ENCODE measurements around the gene GBP5. TPM values are rescaled to one million over a fixed set of nuclear protein-coding genes. Genes with fewer than 3 reads are reported as not detected.

Gene GBP5
- polyA plus RNA-seq, 1 of the 3 experiments (the other 2 are of a cell fraction) = 0.08 TPM

DNA sequence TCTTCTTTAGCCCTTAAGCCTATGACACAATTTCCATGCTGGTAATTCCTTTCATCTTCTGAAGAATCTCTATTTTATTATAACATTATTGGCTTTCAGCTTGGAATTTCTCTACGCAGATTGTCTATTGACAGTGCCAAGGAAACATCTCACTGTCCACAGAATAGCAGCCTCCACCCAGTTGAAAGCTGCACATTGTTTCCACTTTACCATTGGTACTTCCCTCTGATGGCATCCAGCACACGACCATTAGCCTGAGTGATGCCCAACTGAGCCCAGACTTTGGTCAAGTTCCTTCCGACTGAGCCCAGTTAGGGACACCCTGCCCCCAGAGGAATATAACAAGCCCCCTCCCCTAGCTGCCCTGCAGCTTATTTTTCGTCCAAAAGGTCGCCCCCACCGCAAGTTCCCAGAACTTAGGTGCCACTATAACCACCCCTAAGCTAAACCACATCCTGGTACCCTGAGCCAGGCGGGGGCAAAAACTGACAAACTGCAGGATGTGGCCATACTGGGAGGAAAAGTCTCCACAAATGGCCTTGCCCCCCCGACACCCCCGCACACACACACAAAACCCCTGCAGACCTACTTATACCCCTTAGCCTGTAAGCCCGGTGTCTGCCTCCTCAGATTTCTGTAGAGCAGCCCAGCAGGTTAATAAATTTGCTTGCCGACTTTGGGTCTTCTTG, 13.2 kb downstream of the GBP5 start:
- Histone ChIP-seq H3K9me3 (no peaks in the 10 kb centered on the region), H3K4me2 (no peak overlapping the region), H3K79me2 (ENCODE audit: insufficient read depth) (no peaks in the 10 kb centered on the region), H3K27me3 (ENCODE audit: insufficient read depth) (no peaks in the 10 kb centered on the region), H3K27ac (ENCODE audit: low read depth in 2 of 2, low read length in 1 of 2) (no peak overlapping the region), H3K36me3 (replicated peaks in 1 of 2; ENCODE audit: control insufficient read depth in 1 of 2, insufficient read depth in 2 of 2, low read length in 1 of 2) (no peaks in the 10 kb centered on the region), H2AFZ (ENCODE audit: low read depth) (0 out of 2 replicates have a peak overlapping the region, but pooled peaks have one; percentile 43), H3F3A (replicated peaks; ENCODE audit: insufficient read depth) (no peaks in the 10 kb centered on the region), H3K4me3 (ENCODE audit: low read depth in 2 of 2, low read length in 1 of 2) (no peak overlapping the region), H3K9ac (no peak overlapping the region), H4K20me1 (ENCODE audit: insufficient read depth) (no peaks in the 10 kb centered on the region), H3K4me1 (ENCODE audit: control insufficient read depth in 1 of 2, insufficient read depth in 2 of 2, low read depth in 1 of 2, low read length in 1 of 2) (peaks cover 4 to 20% of the 10 kb centered on the region in 2 experiments; a peak in 2 of 4 replicates), H3K9me2 (no peaks in the 10 kb centered on the region)
- ChIA-PET POLR2A (no interaction called here), CTCF (interaction anchor here (1.1 kb wide), 1 partner anchor 16 kb away, joined by 4 read pairs; no protein-coding TSS in a partner anchor)
- DNase-seq = no peak
- TF ChIP-seq GABPA (IDR thresholded peaks at IDR 0.05; ENCODE audit: low read depth) = no peak
- no peak for TF ChIP-seq FOXJ3 (CRISPR knock-in tag; IDR thresholded peaks at IDR 0.05)
- no peak for TF ChIP-seq EP300 (IDR thresholded peaks at IDR 0.05; ENCODE audit: borderline replicate concordance in 1 of 2, low read depth in 1 of 2, low read length in 1 of 2)
- no peak for TF ChIP-seq SMC3 (IDR thresholded peaks at IDR 0.05; ENCODE audit: low read depth, low read length)
- no peak for TF ChIP-seq YY1 (IDR thresholded peaks at IDR 0.05; ENCODE audit: low read depth)
- TF ChIP-seq RCOR1 (IDR thresholded peaks at IDR 0.05; ENCODE audit: low read length) = no peak
- TF ChIP-seq ELF1 (IDR thresholded peaks at IDR 0.05) = no peak
- no peak for TF ChIP-seq RFX5 (IDR thresholded peaks at IDR 0.05; ENCODE audit: low read length)
- TF ChIP-seq REST (IDR thresholded peaks at IDR 0.05; ENCODE audit: low read depth, low read length) = no peak
- no peak for TF ChIP-seq RXRA (IDR thresholded peaks at IDR 0.05; ENCODE audit: borderline replicate concordance, low read depth)
- no peak for TF ChIP-seq POLR2AphosphoS5 (IDR thresholded peaks at IDR 0.05; ENCODE audit: low read depth, low read length)
- TF ChIP-seq TEAD4 (IDR thresholded peaks at IDR 0.05; ENCODE audit: borderline replicate concordance, insufficient read depth) = no peak
- no peak for TF ChIP-seq CHD2 (IDR thresholded peaks at IDR 0.05; ENCODE audit: low read length, partially characterized antibody)
- TF ChIP-seq TAF1 (IDR thresholded peaks at IDR 0.05; ENCODE audit: borderline replicate concordance, low read depth, low read length) = no peak
- TF ChIP-seq FOXM1 (IDR thresholded peaks at IDR 0.05; ENCODE audit: low read depth) = no peak
- TF ChIP-seq NFIC (IDR thresholded peaks at IDR 0.05; ENCODE audit: borderline replicate concordance) = no peak
- no peak for TF ChIP-seq CTCF (IDR thresholded peaks at IDR 0.05)
- TF ChIP-seq, protein P1, sequence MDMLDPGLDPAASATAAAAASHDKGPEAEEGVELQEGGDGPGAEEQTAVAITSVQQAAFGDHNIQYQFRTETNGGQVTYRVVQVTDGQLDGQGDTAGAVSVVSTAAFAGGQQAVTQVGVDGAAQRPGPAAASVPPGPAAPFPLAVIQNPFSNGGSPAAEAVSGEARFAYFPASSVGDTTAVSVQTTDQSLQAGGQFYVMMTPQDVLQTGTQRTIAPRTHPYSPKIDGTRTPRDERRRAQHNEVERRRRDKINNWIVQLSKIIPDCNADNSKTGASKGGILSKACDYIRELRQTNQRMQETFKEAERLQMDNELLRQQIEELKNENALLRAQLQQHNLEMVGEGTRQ (IDR thresholded peaks at IDR 0.05; ENCODE audit: borderline replicate concordance, low read depth, low read length) = no peak
- TF ChIP-seq RAD21 (IDR thresholded peaks at IDR 0.05; ENCODE audit: low read length) = no peak
- TF ChIP-seq PBX3 (IDR thresholded peaks at IDR 0.05) = no peak
- 64% methylated on average over 11 of the region's 11 CpGs for WGBS (ENCODE audit: low lambda C conversion rate)

Data from SK-N-SH (cell line).